Liver (tissue), 9 donors: ENCODE data around the gene CFAP99. TPM values are rescaled to one million over a fixed set of nuclear protein-coding genes. Genes with fewer than 3 reads are reported as not detected.
"Not testable (repeated sequence)": the region's sequence is repeated elsewhere in the genome, so short reads cannot be mapped to it uniquely, and the experiment has no call there.

Source experiments
- DNase-seq: peaks from one replicate; pipeline ENCODE4 v3.0.0-alpha.2; 2017; ENCODE audit warnings: low spot score
- H3K27ac ChIP-seq, 2 donors: one replicate each; pipeline ENCODE4 v1.7.0; 2013; ENCODE audit warnings: inconsistent platforms in 2 of 2, low read length in 2 of 2, control low read depth in 1 of 2, low read depth in 1 of 2, mild to moderate bottlenecking in 1 of 2
- H3K27me3 ChIP-seq, 4 donors: one replicate each; pipeline versions ENCODE4 v1.6.1 to v1.7.0; 2013; ENCODE audit warnings: low read length in 3 of 4, inconsistent platforms in 1 of 4, mild to moderate bottlenecking in 1 of 4, moderate library complexity in 1 of 4; ENCODE audit not compliant: control insufficient read depth in 4 of 4, insufficient read depth in 4 of 4
- H3K36me3 ChIP-seq, 4 donors: one replicate each; pipeline versions ENCODE4 v1.6.1 to v1.7.0; 2013; ENCODE audit warnings: low read length in 3 of 4, mild to moderate bottlenecking in 3 of 4, low read depth in 1 of 4, moderate library complexity in 1 of 4; ENCODE audit not compliant: control insufficient read depth in 4 of 4, insufficient read depth in 3 of 4
- H3K4me1 ChIP-seq, 4 donors: one replicate each; pipeline versions ENCODE4 v1.6.1 to v1.7.0; 2013; ENCODE audit warnings: low read length in 3 of 4, mild to moderate bottlenecking in 3 of 4, moderate library complexity in 1 of 4; ENCODE audit not compliant: control insufficient read depth in 4 of 4, insufficient read depth in 4 of 4
- H3K4me3 ChIP-seq, 3 donors: one replicate each; pipeline versions ENCODE4 v1.6.1 to v1.7.0; 2013; ENCODE audit warnings: low read length in 3 of 3, control low read depth in 1 of 3, low read depth in 1 of 3, mild to moderate bottlenecking in 1 of 3
- H3K9ac ChIP-seq, 2 donors: one replicate each; pipeline ENCODE4 v1.7.0; 2013; ENCODE audit warnings: low read length in 2 of 2, mild to moderate bottlenecking in 2 of 2, moderate library complexity in 2 of 2, control low read depth in 1 of 2, low read depth in 1 of 2
- H3K9me3 ChIP-seq, 4 donors: one replicate each; pipeline versions ENCODE4 v1.6.1 to v1.7.0; 2013; ENCODE audit warnings: low read length in 3 of 4; ENCODE audit not compliant: control insufficient read depth in 4 of 4
- FOXA2 ChIP-seq: IDR thresholded peaks from 2 replicates; pipeline ENCODE4 v1.6.1; 2016; ENCODE audit warnings: antibody characterized with exemption
- GABPA ChIP-seq, 2 donors: IDR thresholded peaks in 1 of 2; conservative IDR thresholded peaks in 1 of 2; 2 replicates each; pipeline ENCODE4 v1.6.1; 2016; ENCODE audit warnings: antibody characterized with exemption in 2 of 2, mild to moderate bottlenecking in 1 of 2, moderate library complexity in 1 of 2
- HNF4G ChIP-seq: IDR thresholded peaks from 2 replicates; pipeline ENCODE4 v1.6.1; 2016; ENCODE audit warnings: antibody characterized with exemption
- JUND ChIP-seq, 2 donors: IDR thresholded peaks; 2 replicates each; pipeline ENCODE4 v1.6.1; 2016; ENCODE audit warnings: antibody characterized with exemption in 2 of 2
- NR2F2 ChIP-seq: IDR thresholded peaks from 2 replicates; pipeline ENCODE4 v1.6.1; 2016; ENCODE audit warnings: antibody characterized with exemption
- RAD21 ChIP-seq, 2 donors: IDR thresholded peaks; 2 replicates each; pipeline ENCODE4 v1.6.1; 2016; ENCODE audit warnings: antibody characterized with exemption in 2 of 2, mild to moderate bottlenecking in 2 of 2
- RXRA ChIP-seq, 2 donors: IDR thresholded peaks; 2 replicates each; pipeline ENCODE4 v1.6.1; 2017 to 2018; ENCODE audit warnings: antibody characterized with exemption in 2 of 2, mild to moderate bottlenecking in 1 of 2
- TAF1 ChIP-seq: conservative IDR thresholded peaks from 2 replicates; pipeline ENCODE4 v1.6.1; 2016; ENCODE audit warnings: antibody characterized with exemption, mild to moderate bottlenecking
- YY1 ChIP-seq: IDR thresholded peaks from 2 replicates; pipeline ENCODE4 v1.6.1; 2016; ENCODE audit warnings: antibody characterized with exemption, mild to moderate bottlenecking
- WGBS: extraction: QIAGEN DNeasy Blood & Tissue Kit; methylation state at CpG from one replicate; pipeline ENCODE4 v1.1.7; 2013; 5-methylcytosine and 5-hydroxymethylcytosine counted together
- polyA plus RNA-seq, 2 donors: library from polyadenylated mRNA; stranded (reverse) in 1 of 2; unstranded in 1 of 2; fragments of 200-250 nt in 1 of 2; fragments of >200 nt in 1 of 2; fragmentation: Nextera tagmentation in 1 of 2; extraction: Ambion mirVana in 1 of 2; gene quantifications; one replicate each; pipeline versions ENCODE4 v1.2.1 to v1.2.3, GENCODE V29; 2013 to 2015
- total RNA-seq, 2 donors: library from RNA; depleted of rRNA; stranded (reverse); fragments of >200 nt; gene quantifications; one replicate each; pipeline ENCODE4 v1.2.3, GENCODE V29; 2014
- TF ChIP-seq, protein P1 (sequence below): IDR thresholded peaks from 2 replicates; pipeline ENCODE4 v1.6.1; 2016; ENCODE audit warnings: antibody characterized with exemption
- TF ChIP-seq, protein P2 (sequence below): IDR thresholded peaks from 2 replicates; pipeline ENCODE4 v1.6.1; 2016; ENCODE audit warnings: antibody characterized with exemption, mild to moderate bottlenecking
- TF ChIP-seq, protein P3 (sequence below): IDR thresholded peaks from 2 replicates; pipeline ENCODE4 v1.6.1; 2016; ENCODE audit warnings: antibody characterized with exemption
- TF ChIP-seq, protein P4 (sequence below): fragments of 150-350 bp; IDR thresholded peaks from 2 replicates; pipeline ENCODE4 v1.5.1; 2017; ENCODE audit warnings: improper control_type of control experiment, low read depth, low read length; ENCODE audit not compliant: missing input control
- donor health status: healthy.
- donor health status: healthy.
- donor health status: healthy.
- donor health status: healthy.
- donor health status: healthy.

The CFAP99 gene
- total and polyA plus RNA-seq, 4 donors, result 0.33 to 0.36 TPM; not detected in 2

DNA sequence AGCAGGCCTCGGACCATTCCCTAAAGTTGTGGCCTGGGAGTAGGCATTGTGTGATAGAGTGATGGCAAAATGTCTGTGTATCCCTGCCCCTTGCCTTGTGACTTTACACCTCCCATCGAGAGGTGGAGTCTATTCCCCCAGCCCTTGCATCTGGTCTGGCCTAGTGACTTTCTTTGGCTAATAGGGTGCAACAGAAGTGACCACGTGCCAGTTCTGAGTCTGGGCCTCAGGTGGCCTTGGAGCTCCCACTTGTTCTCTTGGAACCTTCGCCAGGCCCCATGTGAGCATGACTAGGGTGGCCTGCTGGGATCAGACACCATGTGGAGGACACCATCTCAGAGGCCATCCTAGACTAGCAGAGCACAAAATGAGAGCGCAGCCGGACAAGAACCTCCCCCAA, 46.3 kb downstream of the CFAP99 start:
- peaks cover 8 to 18% (median 15%) of the 10 kb centered on the region in 4 donors for H3K4me1 ChIP-seq
- 96% methylated on average over 6 of the region's 6 CpGs for WGBS
- no peak overlapping the region for H3K27ac ChIP-seq
- H3K36me3 ChIP-seq, result no peaks in the 10 kb centered on the region
- DNase-seq, result no peak
- no peaks in the 10 kb centered on the region for H3K27me3 ChIP-seq
- H3K9me3 ChIP-seq, result no peaks in the 10 kb centered on the region
- no peak overlapping the region for H3K4me3 ChIP-seq
- TF ChIP-seq, protein P1, sequence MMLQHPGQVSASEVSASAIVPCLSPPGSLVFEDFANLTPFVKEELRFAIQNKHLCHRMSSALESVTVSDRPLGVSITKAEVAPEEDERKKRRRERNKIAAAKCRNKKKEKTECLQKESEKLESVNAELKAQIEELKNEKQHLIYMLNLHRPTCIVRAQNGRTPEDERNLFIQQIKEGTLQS, result no peak
- TF ChIP-seq HNF4G (no peak), FOXA2 (no peak), RXRA (IDR thresholded peaks at IDR 0.05) (no peak), NR2F2 (no peak), JUND (IDR thresholded peaks at IDR 0.05) (no peak), GABPA (IDR thresholded peaks at IDR 0.05 in 1 of 2, conservative IDR thresholded peaks at IDR 0.05 in 1 of 2) (no peak), YY1 (no peak), RAD21 (IDR thresholded peaks at IDR 0.05) (no peak), TAF1 (no peak)
- TF ChIP-seq, protein P2, sequence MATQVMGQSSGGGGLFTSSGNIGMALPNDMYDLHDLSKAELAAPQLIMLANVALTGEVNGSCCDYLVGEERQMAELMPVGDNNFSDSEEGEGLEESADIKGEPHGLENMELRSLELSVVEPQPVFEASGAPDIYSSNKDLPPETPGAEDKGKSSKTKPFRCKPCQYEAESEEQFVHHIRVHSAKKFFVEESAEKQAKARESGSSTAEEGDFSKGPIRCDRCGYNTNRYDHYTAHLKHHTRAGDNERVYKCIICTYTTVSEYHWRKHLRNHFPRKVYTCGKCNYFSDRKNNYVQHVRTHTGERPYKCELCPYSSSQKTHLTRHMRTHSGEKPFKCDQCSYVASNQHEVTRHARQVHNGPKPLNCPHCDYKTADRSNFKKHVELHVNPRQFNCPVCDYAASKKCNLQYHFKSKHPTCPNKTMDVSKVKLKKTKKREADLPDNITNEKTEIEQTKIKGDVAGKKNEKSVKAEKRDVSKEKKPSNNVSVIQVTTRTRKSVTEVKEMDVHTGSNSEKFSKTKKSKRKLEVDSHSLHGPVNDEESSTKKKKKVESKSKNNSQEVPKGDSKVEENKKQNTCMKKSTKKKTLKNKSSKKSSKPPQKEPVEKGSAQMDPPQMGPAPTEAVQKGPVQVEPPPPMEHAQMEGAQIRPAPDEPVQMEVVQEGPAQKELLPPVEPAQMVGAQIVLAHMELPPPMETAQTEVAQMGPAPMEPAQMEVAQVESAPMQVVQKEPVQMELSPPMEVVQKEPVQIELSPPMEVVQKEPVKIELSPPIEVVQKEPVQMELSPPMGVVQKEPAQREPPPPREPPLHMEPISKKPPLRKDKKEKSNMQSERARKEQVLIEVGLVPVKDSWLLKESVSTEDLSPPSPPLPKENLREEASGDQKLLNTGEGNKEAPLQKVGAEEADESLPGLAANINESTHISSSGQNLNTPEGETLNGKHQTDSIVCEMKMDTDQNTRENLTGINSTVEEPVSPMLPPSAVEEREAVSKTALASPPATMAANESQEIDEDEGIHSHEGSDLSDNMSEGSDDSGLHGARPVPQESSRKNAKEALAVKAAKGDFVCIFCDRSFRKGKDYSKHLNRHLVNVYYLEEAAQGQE, result no peak
- TF ChIP-seq, protein P3, sequence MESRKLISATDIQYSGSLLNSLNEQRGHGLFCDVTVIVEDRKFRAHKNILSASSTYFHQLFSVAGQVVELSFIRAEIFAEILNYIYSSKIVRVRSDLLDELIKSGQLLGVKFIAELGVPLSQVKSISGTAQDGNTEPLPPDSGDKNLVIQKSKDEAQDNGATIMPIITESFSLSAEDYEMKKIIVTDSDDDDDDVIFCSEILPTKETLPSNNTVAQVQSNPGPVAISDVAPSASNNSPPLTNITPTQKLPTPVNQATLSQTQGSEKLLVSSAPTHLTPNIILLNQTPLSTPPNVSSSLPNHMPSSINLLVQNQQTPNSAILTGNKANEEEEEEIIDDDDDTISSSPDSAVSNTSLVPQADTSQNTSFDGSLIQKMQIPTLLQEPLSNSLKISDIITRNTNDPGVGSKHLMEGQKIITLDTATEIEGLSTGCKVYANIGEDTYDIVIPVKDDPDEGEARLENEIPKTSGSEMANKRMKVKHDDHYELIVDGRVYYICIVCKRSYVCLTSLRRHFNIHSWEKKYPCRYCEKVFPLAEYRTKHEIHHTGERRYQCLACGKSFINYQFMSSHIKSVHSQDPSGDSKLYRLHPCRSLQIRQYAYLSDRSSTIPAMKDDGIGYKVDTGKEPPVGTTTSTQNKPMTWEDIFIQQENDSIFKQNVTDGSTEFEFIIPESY, result no peak
- TF ChIP-seq, protein P4, sequence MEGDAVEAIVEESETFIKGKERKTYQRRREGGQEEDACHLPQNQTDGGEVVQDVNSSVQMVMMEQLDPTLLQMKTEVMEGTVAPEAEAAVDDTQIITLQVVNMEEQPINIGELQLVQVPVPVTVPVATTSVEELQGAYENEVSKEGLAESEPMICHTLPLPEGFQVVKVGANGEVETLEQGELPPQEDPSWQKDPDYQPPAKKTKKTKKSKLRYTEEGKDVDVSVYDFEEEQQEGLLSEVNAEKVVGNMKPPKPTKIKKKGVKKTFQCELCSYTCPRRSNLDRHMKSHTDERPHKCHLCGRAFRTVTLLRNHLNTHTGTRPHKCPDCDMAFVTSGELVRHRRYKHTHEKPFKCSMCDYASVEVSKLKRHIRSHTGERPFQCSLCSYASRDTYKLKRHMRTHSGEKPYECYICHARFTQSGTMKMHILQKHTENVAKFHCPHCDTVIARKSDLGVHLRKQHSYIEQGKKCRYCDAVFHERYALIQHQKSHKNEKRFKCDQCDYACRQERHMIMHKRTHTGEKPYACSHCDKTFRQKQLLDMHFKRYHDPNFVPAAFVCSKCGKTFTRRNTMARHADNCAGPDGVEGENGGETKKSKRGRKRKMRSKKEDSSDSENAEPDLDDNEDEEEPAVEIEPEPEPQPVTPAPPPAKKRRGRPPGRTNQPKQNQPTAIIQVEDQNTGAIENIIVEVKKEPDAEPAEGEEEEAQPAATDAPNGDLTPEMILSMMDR, result no peak
- no peak overlapping the region for H3K9ac ChIP-seq

DNA sequence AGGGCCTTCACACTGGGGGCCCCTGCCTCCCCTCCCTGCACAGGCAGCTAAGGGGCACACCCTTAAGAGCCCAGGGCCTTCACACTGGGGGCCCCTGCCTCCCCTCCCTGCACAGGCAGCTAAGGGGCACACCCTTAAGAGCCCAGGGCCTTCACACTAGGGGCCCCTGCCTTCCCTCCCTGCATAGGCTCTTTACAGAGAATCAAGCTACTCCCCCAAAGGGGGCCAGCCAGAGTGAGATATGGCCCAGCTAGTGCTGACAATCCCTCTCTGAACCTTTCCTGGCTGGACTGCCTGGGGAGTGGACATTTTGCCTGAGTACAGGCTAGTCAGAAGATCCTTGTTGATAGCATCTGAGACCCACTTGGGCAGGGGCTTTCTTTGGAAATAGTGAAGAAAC, 46.8 kb downstream of the CFAP99 start:
- H3K27ac ChIP-seq, H3K9me3 ChIP-seq, H3K36me3 ChIP-seq, H3K27me3 ChIP-seq, H3K9ac ChIP-seq, H3K4me3 ChIP-seq, DNase-seq: not testable (repeated sequence)
- peaks cover 8 to 23% (median 20%) of the 10 kb centered on the region in 4 donors for H3K4me1 ChIP-seq
